ENCODE data around the gene TXNRD3. TPM values are rescaled to one million over a fixed set of nuclear protein-coding genes. Genes with fewer than 3 reads are reported as not detected.

Gene TXNRD3
- polyA plus RNA-seq, 3 donors, result 0.57 to 1.7 (median 0.90) TPM

GRCh38 chr3:126621171-126621570 lies 33.8 kb downstream of the TXNRD3 start:
- Histone ChIP-seq H2AFZ (ENCODE audit: insufficient read depth, low read depth, low read length, poor library complexity, severe bottlenecking) (no peak overlapping the region), H3K4me1 (ENCODE audit: control insufficient read depth in 1 of 2, insufficient read depth in 2 of 2, low read length in 2 of 2) (no peaks in the 10 kb centered on the region), H3K36me3 (replicated peaks in 1 of 2; ENCODE audit: control insufficient read depth in 1 of 2, insufficient read depth in 2 of 2, low read length in 2 of 2) (no peaks in the 10 kb centered on the region), H3K27ac (ENCODE audit: low read depth in 1 of 2, low read length in 2 of 2) (no peak overlapping the region), H3K4me2 (replicated peaks; ENCODE audit: extremely low read depth, low read length, poor library complexity, severe bottlenecking) (no peak overlapping the region), H3K4me3 (replicated peaks in 1 of 3; ENCODE audit: low read depth in 2 of 3, low read length in 3 of 3) (no peak overlapping the region), H4K20me1 (ENCODE audit: insufficient read depth, low read length) (no peaks in the 10 kb centered on the region), H3K9ac (ENCODE audit: insufficient read depth, low read length, poor library complexity, severe bottlenecking) (no peak overlapping the region), H3K27me3 (ENCODE audit: control insufficient read depth in 2 of 2, insufficient read depth in 2 of 2, low read length in 2 of 2) (no peaks in the 10 kb centered on the region), H3K9me3 (replicated peaks in 1 of 2; ENCODE audit: control insufficient read depth in 1 of 2, insufficient read depth in 1 of 2, low read length in 2 of 2) (no peaks in the 10 kb centered on the region), H3K79me2 (ENCODE audit: insufficient read depth, low read length) (no peaks in the 10 kb centered on the region)
- no peak overlapping the region for H3K4me3 Mint-ChIP-seq
- WGBS (ENCODE audit: insufficient coverage), result 100% methylated on average over 1 of the region's 1 CpG
- peaks cover 0 to 3% (median 0%) of the 10 kb centered on the region in 7 donors for H3K9me3 Mint-ChIP-seq
- no peak for DNase-seq
- H3K4me1 Mint-ChIP-seq, result peaks cover 5% of the 10 kb centered on the region
- intact Hi-C loops (cut with micrococcal nuclease), result no loop called here
- H3K27me3 Mint-ChIP-seq (ENCODE audit: low read depth in 3 of 3), result no peaks in the 10 kb centered on the region
- H3K27ac Mint-ChIP-seq, result no peak overlapping the region
- TF ChIP-seq CTCF (IDR thresholded peaks at IDR 0.05), result no peak
- no peaks in the 10 kb centered on the region for H3K36me3 Mint-ChIP-seq

GRCh38 chr3:126620738-126621137 lies 34.2 kb downstream of the TXNRD3 start:
- H3K4me2 ChIP-seq (replicated peaks; ENCODE audit: extremely low read depth, low read length, poor library complexity, severe bottlenecking), result no peak overlapping the region
- H3K27me3 ChIP-seq (ENCODE audit: control insufficient read depth in 2 of 2, insufficient read depth in 2 of 2, low read length in 2 of 2), result no peaks in the 10 kb centered on the region
- H3K36me3 ChIP-seq (replicated peaks in 1 of 2; ENCODE audit: control insufficient read depth in 1 of 2, insufficient read depth in 2 of 2, low read length in 2 of 2), result no peaks in the 10 kb centered on the region
- H3K27ac ChIP-seq (ENCODE audit: low read depth in 1 of 2, low read length in 2 of 2), result no peak overlapping the region
- Mint-ChIP-seq H3K4me1 (peaks cover 5% of the 10 kb centered on the region), H3K36me3 (no peaks in the 10 kb centered on the region), H3K9me3 (peaks cover 0 to 3% (median 0%) of the 10 kb centered on the region in 7 donors), H3K4me3 (no peak overlapping the region), H3K27ac (no peak overlapping the region), H3K27me3 (ENCODE audit: low read depth in 3 of 3) (no peaks in the 10 kb centered on the region)
- no peaks in the 10 kb centered on the region for H3K9me3 ChIP-seq (replicated peaks in 1 of 2; ENCODE audit: control insufficient read depth in 1 of 2, insufficient read depth in 1 of 2, low read length in 2 of 2)
- DNase-seq, result no peak
- intact Hi-C loops (cut with micrococcal nuclease), result no loop called here
- no peak overlapping the region for H3K9ac ChIP-seq (ENCODE audit: insufficient read depth, low read length, poor library complexity, severe bottlenecking)
- H3K4me1 ChIP-seq (ENCODE audit: control insufficient read depth in 1 of 2, insufficient read depth in 2 of 2, low read length in 2 of 2), result no peaks in the 10 kb centered on the region
- no peak overlapping the region for H3K4me3 ChIP-seq (replicated peaks in 1 of 3; ENCODE audit: low read depth in 2 of 3, low read length in 3 of 3)
- H2AFZ ChIP-seq (ENCODE audit: insufficient read depth, low read depth, low read length, poor library complexity, severe bottlenecking), result no peak overlapping the region
- no peaks in the 10 kb centered on the region for H4K20me1 ChIP-seq (ENCODE audit: insufficient read depth, low read length)
- WGBS (ENCODE audit: insufficient coverage), result 97% methylated on average over 4 of the region's 7 CpGs
- H3K79me2 ChIP-seq (ENCODE audit: insufficient read depth, low read length), result no peaks in the 10 kb centered on the region
- TF ChIP-seq CTCF (IDR thresholded peaks at IDR 0.05), result no peak
